SK-N-SH treated with all-trans-retinoic acid at 6 μM for 48 hours (cell line): Measurements from ENCODE around the gene PSMG4.
"Not testable (repeated sequence)": the region's sequence is repeated elsewhere in the genome, so short reads cannot be mapped to it uniquely, and the experiment has no call there.

ENCODE experiments used
- ATAC-seq: fragments of 200-7000 bp; cut with Tn5 transposase; 3 replicates; pipeline ENCODE4 v1.9.1; 2020; ENCODE audit warnings: mild to moderate bottlenecking, moderate library complexity
- ARNTL ChIP-seq: fragments of 450-650 bp; formaldehyde crosslinking; IDR thresholded peaks from 2 replicates; pipeline ENCODE4 v1.5.0; 2020; ENCODE audit warnings: low read depth, mild to moderate bottlenecking, moderate library complexity, borderline replicate concordance
- BACH2 ChIP-seq: fragments of 250-450 bp; sonication (Bioruptor Pico); IDR thresholded peaks from 2 replicates; pipeline ENCODE4 v1.9.0; 2021; ENCODE audit warnings: mild to moderate bottlenecking, borderline replicate concordance
- CREB5 ChIP-seq: fragments of 250-450 bp; sonication (Bioruptor Pico); IDR thresholded peaks from 2 replicates; pipeline ENCODE4 v1.5.1; 2020; ENCODE audit warnings: low read depth, mild to moderate bottlenecking, moderate library complexity
- CSDC2 ChIP-seq: fragments of 250-450 bp; sonication (Bioruptor Pico); IDR thresholded peaks from 2 replicates; pipeline ENCODE4 v1.5.0; 2020; ENCODE audit warnings: mild to moderate bottlenecking, moderate library complexity
- CSRNP3 ChIP-seq: fragments of 250-450 bp; sonication (Bioruptor Pico); IDR thresholded peaks from 2 replicates; pipeline ENCODE4 v1.5.1; 2021; ENCODE audit warnings: mild to moderate bottlenecking, moderate library complexity
- ESRRG ChIP-seq: fragments of 250-450 bp; sonication (Bioruptor Pico); IDR thresholded peaks from 2 replicates; pipeline ENCODE4 v1.6.1; 2021; ENCODE audit warnings: mild to moderate bottlenecking
- GLIS3 ChIP-seq: fragments of 250-450 bp; sonication (Bioruptor Pico); IDR thresholded peaks from 2 replicates; pipeline ENCODE4 v1.5.0; 2020; ENCODE audit warnings: mild to moderate bottlenecking, moderate library complexity
- OSR1 ChIP-seq: fragments of 250-450 bp; sonication (Bioruptor Pico); IDR thresholded peaks from 2 replicates; pipeline ENCODE4 v1.8.0; 2022; ENCODE audit warnings: moderate library complexity, mild to moderate bottlenecking, inconsistent platforms
- PATZ1 ChIP-seq: fragments of 250-450 bp; sonication (Bioruptor Pico); IDR thresholded peaks from 2 replicates; pipeline ENCODE4 v1.8.0; 2020; ENCODE audit warnings: mild to moderate bottlenecking, moderate library complexity, borderline replicate concordance
- PPARA ChIP-seq: fragments of 250-450 bp; sonication (Bioruptor Pico); IDR thresholded peaks from 2 replicates; pipeline ENCODE4 v1.5.0; 2020; ENCODE audit warnings: mild to moderate bottlenecking, borderline replicate concordance
- RARB ChIP-seq: fragments of 250-450 bp; sonication (Bioruptor Pico); IDR thresholded peaks from 2 replicates; pipeline ENCODE4 v1.8.0; 2021; ENCODE audit warnings: mild to moderate bottlenecking, moderate library complexity
- SNAI2 ChIP-seq: fragments of 250-450 bp; sonication (Bioruptor Pico); IDR thresholded peaks from 2 replicates; pipeline ENCODE4 v1.5.0; 2020; ENCODE audit warnings: mild to moderate bottlenecking, moderate library complexity
- TCF4 ChIP-seq: fragments of 250-450 bp; sonication (Bioruptor Pico); IDR thresholded peaks from 2 replicates; pipeline ENCODE4 v1.8.0; 2021; ENCODE audit warnings: mild to moderate bottlenecking, moderate library complexity, borderline replicate concordance
- TOX ChIP-seq: fragments of 250-450 bp; sonication (Bioruptor Pico); IDR thresholded peaks from 2 replicates; pipeline ENCODE4 v1.8.0; 2021; ENCODE audit warnings: mild to moderate bottlenecking, moderate library complexity, borderline replicate concordance
- ZC3H10 ChIP-seq: fragments of 250-450 bp; sonication (Bioruptor Pico); IDR thresholded peaks from 2 replicates; pipeline ENCODE4 v1.5.1; 2021; ENCODE audit warnings: mild to moderate bottlenecking, moderate library complexity
- ZFP3 ChIP-seq: fragments of 250-450 bp; sonication (Bioruptor Pico); IDR thresholded peaks from 2 replicates; pipeline ENCODE4 v1.5.0; 2020; ENCODE audit warnings: mild to moderate bottlenecking, moderate library complexity
- ZFP30 ChIP-seq: fragments of 450-650 bp; formaldehyde crosslinking; IDR thresholded peaks from 2 replicates; pipeline ENCODE4 v1.5.0; 2022; ENCODE audit warnings: mild to moderate bottlenecking, moderate library complexity
- ZNF565 ChIP-seq: fragments of 450-650 bp; formaldehyde crosslinking; conservative IDR thresholded peaks from 2 replicates; pipeline ENCODE4 v1.5.0; 2020; ENCODE audit warnings: low read depth, mild to moderate bottlenecking, moderate library complexity
- ZNF70 ChIP-seq: fragments of 450-650 bp; formaldehyde crosslinking; IDR thresholded peaks from 2 replicates; pipeline ENCODE4 v1.5.0; 2020; ENCODE audit warnings: mild to moderate bottlenecking, moderate library complexity
- ZNF8 ChIP-seq: fragments of 450-650 bp; formaldehyde crosslinking; IDR thresholded peaks from 2 replicates; pipeline ENCODE4 v1.5.0; 2020; ENCODE audit warnings: mild to moderate bottlenecking, moderate library complexity
- TF ChIP-seq, protein P1 (sequence below): fragments of 250-450 bp; sonication (Bioruptor Pico); IDR thresholded peaks from 2 replicates; pipeline ENCODE4 v1.5.0; 2020; ENCODE audit warnings: mild to moderate bottlenecking, moderate library complexity
- TF ChIP-seq, protein P2 (sequence below): fragments of 250-450 bp; sonication (Bioruptor Pico); IDR thresholded peaks from 2 replicates; pipeline ENCODE4 v1.8.0; 2021; ENCODE audit warnings: low read depth, mild to moderate bottlenecking, moderate library complexity, borderline replicate concordance

Gene PSMG4

DNA sequence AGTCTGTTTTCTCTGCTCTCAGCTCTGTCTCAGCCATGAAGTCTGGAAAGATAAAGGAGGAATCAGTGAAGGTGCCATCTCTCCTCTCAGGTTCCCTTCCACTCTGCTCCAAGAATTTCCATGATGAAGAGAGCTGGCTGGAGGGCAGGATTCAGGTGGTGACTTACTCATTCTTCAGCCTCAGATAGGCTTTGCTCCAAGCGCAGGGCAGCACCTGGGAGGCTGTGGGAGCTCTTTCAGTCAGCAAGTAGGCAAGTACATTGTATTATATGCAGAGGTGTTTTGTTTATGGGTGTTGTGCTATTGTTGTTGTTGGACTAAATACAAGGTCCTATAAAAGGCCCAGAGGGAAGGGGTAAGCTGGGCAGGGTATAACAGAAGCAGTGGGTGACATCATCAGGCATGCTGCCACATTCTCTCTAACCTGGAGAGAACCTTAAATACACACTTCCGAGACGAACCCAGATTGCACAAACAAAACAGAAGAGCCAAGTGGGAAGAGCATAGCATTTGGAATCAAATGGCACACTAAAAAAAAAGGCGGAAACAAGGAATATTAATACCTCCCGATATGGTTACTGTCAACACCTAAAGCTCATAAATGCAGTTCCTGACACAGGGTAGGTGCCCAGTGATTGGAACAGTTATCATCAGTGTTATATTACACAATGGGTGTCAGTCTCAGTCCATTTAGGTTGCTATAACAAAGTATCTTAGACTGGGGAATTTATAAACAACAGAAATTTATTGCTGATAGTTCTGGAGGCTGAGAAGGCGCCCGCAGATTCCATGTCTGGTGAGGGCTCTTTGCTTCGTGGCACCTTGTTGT lies 14.5 kb upstream of the PSMG4 start:
- no peak for ATAC-seq
- TF ChIP-seq PATZ1 (CRISPR knock-in tag) (no peak), CSDC2 (no peak), RARB (CRISPR knock-in tag) (no peak), TOX (no peak), ZFP30 (CRISPR knock-in tag) (no peak), CSRNP3 (CRISPR knock-in tag) (no peak), ZC3H10 (no peak), SNAI2 (no peak), ZFP3 (CRISPR knock-in tag) (no peak), ZNF565 (CRISPR knock-in tag) (no peak), CREB5 (no peak), PPARA (CRISPR knock-in tag) (no peak), ESRRG (CRISPR knock-in tag) (no peak), ARNTL (CRISPR knock-in tag) (no peak)
- TF ChIP-seq, protein P1, sequence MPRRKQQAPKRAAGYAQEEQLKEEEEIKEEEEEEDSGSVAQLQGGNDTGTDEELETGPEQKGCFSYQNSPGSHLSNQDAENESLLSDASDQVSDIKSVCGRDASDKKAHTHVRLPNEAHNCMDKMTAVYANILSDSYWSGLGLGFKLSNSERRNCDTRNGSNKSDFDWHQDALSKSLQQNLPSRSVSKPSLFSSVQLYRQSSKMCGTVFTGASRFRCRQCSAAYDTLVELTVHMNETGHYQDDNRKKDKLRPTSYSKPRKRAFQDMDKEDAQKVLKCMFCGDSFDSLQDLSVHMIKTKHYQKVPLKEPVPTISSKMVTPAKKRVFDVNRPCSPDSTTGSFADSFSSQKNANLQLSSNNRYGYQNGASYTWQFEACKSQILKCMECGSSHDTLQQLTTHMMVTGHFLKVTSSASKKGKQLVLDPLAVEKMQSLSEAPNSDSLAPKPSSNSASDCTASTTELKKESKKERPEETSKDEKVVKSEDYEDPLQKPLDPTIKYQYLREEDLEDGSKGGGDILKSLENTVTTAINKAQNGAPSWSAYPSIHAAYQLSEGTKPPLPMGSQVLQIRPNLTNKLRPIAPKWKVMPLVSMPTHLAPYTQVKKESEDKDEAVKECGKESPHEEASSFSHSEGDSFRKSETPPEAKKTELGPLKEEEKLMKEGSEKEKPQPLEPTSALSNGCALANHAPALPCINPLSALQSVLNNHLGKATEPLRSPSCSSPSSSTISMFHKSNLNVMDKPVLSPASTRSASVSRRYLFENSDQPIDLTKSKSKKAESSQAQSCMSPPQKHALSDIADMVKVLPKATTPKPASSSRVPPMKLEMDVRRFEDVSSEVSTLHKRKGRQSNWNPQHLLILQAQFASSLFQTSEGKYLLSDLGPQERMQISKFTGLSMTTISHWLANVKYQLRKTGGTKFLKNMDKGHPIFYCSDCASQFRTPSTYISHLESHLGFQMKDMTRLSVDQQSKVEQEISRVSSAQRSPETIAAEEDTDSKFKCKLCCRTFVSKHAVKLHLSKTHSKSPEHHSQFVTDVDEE (CRISPR knock-in tag) = no peak

DNA sequence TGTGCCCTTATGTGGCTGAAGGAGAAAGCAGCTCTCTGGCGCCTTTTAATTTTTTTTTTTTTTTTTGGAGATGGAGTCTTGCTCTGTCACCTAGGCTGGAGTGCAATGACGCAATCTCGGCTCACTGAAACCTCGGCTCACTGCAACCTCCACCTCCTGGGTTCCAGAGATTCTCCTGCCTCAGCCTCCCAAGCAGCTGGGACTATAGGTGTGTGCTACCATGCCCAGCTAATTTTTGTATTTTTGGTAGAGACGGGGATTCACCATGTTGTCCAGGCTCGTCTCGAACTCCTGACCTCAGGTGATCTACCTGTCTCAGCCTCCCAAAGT lies 13.9 kb upstream of the PSMG4 start:
- not testable (repeated sequence) for ATAC-seq

- ATAC-seq = no peak
- TF ChIP-seq ZNF8 (CRISPR knock-in tag) (no peak), CREB5 (no peak), CSDC2 (no peak), ZC3H10 (no peak), ARNTL (CRISPR knock-in tag) (no peak), TCF4 (CRISPR knock-in tag) (no peak), BACH2 (CRISPR knock-in tag) (no peak), ZFP30 (CRISPR knock-in tag) (no peak), PATZ1 (CRISPR knock-in tag) (no peak), TOX (no peak), ZFP3 (CRISPR knock-in tag) (no peak), ZNF70 (CRISPR knock-in tag) (no peak), GLIS3 (CRISPR knock-in tag) (no peak), SNAI2 (no peak), OSR1 (CRISPR knock-in tag) (no peak)
- TF ChIP-seq, protein P2, sequence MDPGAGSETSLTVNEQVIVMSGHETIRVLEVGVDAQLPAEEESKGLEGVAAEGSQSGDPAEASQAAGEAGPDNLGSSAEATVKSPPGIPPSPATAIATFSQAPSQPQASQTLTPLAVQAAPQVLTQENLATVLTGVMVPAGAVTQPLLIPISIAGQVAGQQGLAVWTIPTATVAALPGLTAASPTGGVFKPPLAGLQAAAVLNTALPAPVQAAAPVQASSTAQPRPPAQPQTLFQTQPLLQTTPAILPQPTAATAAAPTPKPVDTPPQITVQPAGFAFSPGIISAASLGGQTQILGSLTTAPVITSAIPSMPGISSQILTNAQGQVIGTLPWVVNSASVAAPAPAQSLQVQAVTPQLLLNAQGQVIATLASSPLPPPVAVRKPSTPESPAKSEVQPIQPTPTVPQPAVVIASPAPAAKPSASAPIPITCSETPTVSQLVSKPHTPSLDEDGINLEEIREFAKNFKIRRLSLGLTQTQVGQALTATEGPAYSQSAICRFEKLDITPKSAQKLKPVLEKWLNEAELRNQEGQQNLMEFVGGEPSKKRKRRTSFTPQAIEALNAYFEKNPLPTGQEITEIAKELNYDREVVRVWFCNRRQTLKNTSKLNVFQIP = no peak
- TF ChIP-seq, protein P1 (CRISPR knock-in tag) = no peak
These were observed 13.5 kb upstream of the PSMG4 start for GRCh38 chr6:3245216-3245615.
